Inflammatory macrophage treated with lipopolysaccharide for 4 hours (primary cell): ENCODE data around the gene FUT1.
"Not testable (repeated sequence)": the region's sequence is repeated elsewhere in the genome, so short reads cannot be mapped to it uniquely, and the experiment has no call there.

Experiments used
- DNase-seq: peaks from one replicate; pipeline ENCODE4 v3.0.0-alpha.2; 2020

Gene FUT1

DNA sequence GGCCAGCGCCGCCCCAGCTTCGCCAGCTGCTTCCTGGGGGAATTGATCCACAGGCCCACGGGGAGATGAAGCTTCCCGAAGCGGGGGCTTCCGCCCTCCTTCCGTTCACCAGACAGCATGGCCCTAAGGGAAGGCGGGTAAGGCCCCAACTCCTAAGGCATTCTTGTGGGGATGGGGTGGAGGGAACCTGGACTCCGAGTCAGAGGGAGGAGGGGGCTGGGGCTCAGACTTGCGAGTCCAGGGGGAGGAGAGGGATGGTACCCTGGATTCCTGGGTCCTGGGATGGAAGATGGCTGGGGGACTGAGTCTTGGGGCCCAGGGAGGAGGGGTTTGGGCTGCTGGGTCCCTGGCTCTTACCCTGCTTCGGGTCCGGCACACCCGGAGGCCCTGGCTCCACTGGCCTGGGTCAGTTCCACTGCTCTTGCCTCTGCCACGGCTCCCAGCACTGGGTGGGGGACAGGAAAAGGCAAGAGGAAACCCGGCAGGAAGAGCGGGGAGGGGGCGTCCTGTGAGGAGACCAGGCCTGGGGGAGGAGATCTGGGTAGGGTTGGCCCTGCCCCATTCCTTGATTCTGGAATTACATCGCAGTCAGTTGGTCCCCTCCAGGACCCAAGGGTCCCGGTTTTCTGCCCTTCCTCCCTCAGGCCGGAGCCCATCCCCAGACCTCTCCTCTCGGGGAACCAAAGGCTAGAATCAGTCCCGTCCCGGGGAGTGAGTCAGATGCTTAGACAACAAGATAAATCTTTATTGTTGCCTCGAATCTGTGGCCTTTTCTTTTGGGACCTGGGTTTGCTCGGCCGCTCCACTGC lies 12.1 kb downstream of the FUT1 start, which contains the start of gene RASIP1:
Gene RASIP1, minus strand, starts transcription at position 447 of the 809 bp plus-strand sequence. Its CDS starts 328 bp downstream, at position 119.
- DNase-seq, result no peak

DNA sequence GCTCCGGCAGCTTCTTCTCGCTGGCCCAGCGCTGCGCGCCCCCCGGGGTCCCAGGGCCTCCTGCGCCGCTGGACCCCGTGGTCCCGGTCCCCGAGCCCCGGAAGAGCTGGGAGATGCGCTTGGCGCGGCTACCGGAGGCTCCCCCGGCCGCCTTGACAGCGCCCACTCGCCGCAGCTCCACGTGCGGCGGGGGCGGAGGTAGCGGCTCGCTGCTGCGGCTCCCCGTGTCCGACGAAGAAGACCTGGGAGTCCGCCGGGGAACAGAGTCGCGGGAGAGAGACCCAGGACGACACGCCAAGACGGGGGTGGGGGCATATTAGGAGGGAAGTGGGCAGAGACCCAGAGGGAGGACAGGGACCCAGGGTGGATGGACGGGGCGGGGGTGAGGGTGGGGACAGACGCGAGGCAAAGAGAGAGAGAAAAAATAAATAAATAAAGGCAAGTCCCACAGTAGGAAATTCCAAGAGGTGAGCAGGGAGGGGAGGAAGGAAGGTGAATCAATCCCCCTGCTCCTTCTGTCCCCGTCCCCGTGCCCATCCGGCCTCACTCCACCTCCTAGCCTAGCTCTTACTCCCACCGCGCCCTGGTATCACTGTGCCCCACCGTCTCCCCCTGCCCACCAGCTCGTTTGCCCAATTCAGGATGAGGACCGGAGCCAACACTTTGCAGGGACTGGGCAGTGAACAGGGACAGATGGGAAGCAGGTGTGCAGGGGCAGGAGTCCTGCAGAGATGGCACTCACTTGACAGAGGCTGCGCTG lies 12.9 kb downstream of the FUT1 start:
- no peak for DNase-seq

DNA sequence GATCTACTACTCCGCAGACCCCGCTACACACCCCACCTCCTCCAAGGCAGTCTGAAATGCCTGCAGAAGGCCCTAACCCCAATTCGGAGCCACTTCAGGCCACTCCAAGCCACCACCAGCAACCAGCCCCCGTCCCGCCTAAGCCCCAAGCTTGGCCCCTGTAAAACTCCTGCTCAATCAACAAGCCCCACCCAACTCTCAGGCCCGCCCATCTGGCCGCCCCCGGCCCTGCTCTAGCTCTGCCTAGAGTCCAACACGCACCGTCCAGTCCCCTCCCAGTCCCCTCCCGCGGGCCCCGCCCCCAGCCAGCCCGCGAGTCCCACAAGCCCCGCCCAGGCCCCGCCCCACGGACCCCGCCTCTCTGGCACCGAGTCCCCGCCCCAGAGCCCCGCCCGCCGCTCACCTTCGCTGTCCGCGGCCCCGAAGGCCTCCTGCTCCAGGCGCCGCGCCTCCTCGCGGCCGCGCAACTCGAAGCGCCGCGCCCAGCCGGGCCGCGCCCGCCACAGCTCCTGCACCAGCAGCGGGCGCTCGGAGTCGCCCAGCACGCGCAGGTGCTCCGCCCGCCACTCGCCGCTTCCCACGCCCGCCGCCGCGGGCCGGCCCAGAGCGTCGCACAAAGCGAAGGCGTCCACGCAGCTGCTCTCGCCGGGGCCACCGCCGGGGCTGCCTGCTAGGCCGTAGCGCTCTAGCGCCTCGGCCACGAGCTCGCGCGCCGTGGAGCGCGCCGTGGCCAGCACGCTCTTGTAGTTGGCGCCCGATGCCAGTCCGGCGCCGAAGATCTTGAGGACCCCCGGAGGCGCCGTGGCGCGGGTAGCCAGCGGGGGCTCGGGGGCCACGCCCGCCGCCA lies 13.7 kb downstream of the FUT1 start:
- peak; percentile 82 for DNase-seq

DNA sequence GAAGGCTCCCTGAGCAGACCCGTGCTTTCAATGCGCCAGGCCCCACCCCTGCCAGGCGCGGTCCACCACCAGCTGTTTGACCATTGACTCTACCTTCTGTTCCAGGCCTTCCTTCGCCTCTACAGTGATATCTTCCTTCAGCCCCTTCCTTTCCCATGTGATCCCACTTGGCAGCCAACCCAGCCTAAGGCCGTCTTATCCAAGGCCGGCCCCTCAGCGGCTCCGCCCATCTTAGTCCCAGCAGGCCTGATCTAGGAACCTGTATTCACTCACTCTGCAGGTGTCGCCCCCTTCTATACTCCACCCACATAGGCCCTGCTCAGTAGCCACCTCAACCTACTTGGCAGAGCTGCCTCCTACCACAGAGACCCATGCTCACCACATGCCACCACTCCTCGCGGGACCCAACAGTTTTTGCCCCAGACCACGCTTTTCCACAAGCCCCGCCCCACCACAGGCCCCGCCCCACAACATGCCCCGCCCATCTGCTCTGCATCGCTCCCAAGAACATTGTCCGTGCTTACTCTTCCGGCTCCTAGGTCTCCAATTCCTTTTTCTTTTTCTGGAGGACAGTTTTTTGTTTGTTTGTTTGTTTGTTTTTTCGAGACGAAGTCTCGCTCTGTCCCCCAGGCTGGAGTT lies 15.0 kb downstream of the FUT1 start:
- DNase-seq, result no peak

DNA sequence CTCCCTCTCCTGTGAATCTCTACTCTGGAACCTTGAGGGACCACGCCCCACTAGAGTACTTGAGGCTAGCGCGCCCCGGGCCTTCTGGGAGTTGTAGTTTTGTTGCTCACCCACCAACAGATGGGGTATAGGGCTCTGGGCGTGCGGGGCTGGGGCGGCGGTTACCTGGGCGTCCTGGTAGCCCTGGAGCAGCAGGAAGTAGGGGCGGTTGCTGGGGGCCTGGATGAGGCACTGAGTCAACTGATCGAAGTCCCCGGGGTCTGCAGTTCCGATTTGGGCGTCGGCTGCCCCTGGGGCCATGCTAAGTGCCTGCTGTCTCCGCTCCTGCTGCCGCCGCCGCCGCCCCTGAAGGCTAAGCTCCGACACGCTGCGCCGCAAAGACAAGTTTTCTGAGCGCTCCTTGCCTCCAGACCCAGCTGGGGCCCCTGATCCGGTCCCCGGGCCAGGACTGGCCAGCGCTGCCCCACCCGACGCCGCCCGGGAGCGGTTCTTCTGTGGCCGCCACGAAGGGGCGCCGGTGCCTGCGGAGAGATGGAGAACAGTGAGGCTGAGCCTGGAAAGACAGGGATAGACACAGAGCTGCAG lies 17.3 kb downstream of the FUT1 start:
- DNase-seq, result no peak

DNA sequence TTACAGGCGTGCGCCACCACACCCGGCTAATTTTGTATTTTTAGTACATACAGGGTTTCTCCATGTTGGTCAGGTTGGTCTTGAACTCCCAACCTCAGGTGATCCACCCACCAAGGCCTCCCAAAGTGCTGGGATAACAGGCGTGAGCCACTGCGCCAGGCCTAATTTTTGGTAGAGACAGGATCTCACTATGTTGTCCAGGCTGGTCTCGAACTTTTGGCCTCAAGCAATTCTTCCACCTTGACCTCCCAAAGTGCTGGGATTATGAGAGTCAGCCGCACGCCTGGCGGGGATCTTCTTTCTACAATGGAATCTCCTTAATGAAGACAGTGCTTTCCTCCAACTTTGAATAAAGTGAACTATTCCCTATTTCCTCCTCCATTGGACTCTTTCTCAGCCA lies 17.8 kb downstream of the FUT1 start:
- no peak for DNase-seq

DNA sequence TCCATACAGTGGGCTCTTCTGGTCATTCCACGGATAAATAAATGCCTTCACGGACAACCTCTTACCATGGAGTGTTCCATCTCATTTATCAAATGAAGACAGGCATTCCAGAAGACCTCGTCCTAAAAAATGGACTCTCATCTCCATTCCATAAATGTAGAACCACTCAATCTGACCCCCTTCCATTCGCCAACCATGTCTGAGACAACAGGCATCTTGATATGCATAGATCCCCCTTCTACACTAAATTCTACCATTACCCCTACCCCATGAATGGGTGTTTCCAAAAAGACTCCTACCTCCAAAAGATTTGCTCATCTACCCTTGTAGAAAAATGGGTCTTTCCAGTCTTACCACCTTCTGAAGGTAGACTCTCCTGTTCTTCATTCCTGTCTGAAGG lies 21.0 kb downstream of the FUT1 start:
- no peak for DNase-seq

DNA sequence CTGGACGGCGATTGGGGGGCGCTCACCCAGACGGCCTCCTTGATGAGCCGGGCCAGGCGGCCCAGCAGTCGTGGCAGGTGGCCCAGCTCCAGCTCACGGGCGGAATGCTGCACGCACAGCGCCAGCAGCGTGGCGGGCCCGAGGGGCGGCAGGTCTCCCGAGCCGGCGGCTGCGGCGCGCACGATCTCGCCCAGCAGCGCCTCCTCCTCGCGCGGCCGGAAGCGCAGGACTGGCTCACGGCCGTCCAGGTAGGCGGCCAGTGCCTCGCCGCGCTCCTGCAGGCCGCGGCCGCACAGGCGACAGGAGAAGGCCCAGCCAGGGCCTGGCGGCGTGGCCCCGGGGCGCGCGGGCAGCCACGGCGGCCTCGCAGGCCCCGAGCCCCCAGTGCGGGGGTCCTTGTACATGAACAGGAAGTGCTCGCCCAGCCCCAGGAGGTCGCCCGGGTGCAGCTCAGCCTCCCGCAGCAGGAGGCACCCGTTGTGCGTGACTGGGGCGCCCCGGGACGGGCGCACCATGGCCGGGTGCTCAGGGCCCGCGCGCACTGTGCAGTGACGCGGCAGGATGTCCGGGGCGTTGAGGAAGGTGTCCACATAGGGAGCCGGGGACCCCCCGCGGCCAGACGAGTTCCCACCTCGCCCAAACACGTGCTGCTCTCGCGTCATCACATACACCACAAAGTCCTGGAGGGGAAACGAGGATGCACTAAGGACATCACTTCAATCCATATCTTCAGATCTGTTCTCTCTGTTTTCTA lies 23.4 kb downstream of the FUT1 start:
- DNase-seq, result no peak

DNA sequence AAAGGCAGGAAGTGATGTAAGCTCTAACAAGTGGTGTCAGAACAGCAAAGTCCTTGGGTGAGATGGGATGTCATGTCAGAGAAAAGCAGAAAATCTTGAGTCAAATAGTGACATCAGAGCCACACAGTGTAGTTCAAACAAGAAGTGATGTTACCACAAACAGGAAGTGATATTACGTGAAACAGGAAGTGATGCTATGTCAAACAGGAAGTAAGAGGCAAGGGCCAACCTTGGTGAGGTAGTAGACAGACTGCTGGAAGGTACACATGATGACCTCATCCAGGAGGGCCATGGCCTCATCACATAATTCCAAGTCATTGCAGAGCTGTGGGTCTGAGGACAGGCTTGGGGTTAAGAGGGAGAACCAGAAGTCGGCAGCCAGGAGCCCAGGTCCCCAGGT lies 25.9 kb downstream of the FUT1 start:
- DNase-seq, result peak; percentile 73

DNA sequence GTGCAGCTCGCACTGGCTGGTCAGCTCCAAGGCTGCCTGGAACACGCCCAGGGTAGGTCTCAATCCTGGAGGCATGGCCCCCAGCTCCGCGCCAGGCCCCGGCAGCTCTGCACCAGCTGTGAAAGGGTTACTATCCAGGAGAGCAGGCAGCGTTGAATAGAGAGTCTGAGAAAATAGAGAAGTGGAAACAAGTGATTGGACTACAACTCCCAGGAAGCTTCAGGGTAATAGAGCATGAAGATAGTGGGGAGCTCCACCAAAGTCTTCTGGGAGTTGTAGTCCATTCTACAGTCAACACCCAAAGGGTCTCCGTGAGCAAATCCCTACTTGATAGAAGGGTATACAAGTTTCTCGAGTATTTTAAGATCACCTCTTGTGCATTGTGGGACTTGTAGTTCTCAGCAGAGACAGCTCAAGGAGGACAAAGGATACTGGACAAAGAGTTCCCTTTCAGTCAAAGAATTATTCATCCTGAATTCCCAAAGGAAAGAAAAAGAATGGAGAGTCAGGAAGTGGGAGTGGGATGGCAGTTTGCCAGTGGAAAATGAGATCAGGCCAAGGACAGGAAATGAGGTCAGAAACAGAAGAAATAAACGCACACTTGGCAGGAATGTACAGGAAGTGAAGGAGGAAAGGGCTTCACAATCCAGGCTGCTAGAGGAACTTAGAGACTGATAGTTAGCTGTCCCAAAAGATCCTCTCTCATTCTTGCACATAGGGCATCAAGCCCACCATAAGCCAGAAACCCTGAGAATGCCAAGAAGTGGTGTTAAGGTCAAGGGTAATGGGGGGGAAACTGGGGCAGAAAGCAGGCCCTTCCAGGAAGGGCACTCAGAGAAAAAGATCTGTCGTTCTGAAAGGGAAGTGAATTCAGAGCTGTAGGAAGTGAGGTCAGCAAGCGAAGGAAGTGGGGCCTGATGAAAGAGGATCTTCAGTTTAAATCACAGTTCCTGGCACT lies 27.4 kb downstream of the FUT1 start:
- peak; percentile 68 for DNase-seq

DNA sequence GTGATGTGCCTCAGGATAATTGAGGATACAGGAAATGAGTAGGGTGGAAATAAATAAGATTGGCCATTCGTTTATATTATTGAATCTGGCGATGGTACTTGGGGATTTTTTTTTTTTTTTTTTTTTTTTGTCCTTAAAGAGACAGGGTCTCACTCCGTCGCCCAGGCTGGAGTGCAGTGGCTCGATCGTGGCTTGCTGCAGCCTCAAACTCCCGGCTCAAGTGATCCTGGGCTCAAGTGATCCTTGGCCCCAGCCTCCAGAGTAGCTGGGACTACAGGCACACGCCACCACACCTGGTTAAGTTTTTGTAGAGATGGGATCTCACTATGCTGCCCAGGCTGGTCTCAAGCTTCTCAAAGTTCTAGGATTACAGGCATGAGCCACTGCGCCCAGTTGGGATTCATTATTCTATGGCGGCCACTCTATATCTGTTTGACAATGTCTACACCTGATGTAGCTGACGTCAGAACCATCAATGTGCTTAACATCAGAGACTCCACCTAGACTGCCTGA lies 30.2 kb downstream of the FUT1 start:
- DNase-seq, result no peak

DNA sequence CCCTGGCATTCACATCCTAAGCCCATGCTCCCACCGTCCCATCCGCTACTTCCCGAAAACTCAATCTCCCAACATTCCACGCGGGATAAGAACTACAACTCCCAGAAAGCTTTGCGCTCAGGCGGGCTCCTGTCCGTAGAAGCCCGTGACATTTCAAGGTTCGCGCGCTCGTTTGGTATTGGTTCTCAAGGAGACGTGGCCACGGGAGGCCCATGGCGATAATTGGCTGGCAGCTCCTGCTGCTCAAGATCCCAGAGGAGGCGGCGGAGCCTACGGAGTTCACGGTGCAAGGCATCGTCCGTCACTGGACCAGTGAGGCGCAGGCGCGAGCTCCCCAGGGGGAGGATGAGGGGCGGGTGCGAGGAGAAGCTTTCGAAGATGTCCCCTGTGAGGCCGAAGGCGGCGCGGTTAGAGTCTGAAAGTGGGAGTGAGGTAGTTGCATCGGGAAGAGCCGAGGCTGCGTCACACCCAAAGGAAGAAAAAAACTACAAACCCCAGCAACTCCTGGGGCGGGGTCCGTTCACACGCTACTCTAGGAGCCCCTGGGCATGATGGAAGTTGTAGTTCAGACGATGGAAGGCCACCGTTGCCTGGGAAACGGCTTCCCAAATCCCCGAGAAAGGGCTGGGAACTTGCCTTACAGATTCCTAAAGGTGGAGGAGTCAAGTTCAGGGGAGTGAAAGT lies 31.7 kb downstream of the FUT1 start:
- DNase-seq, result peak; percentile 97

DNA sequence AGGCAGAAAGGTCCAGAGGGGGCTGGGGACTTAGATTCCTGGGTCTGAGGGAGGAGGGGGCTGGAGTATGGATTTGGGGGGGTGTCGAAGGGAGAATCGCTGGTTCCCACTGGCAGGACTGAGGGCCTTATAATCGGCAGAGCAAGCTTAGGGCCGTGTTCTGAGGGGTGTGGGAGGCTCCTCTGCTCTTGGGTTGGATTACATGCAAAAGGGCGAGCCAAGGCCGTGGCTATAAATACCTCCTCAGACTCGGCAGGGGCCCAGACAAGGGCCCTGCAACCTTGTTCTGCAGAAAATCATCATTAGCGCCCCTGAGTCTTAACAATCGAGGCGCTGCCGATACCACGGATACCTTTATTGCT lies 32.2 kb downstream of the FUT1 start:
- no peak for DNase-seq

DNA sequence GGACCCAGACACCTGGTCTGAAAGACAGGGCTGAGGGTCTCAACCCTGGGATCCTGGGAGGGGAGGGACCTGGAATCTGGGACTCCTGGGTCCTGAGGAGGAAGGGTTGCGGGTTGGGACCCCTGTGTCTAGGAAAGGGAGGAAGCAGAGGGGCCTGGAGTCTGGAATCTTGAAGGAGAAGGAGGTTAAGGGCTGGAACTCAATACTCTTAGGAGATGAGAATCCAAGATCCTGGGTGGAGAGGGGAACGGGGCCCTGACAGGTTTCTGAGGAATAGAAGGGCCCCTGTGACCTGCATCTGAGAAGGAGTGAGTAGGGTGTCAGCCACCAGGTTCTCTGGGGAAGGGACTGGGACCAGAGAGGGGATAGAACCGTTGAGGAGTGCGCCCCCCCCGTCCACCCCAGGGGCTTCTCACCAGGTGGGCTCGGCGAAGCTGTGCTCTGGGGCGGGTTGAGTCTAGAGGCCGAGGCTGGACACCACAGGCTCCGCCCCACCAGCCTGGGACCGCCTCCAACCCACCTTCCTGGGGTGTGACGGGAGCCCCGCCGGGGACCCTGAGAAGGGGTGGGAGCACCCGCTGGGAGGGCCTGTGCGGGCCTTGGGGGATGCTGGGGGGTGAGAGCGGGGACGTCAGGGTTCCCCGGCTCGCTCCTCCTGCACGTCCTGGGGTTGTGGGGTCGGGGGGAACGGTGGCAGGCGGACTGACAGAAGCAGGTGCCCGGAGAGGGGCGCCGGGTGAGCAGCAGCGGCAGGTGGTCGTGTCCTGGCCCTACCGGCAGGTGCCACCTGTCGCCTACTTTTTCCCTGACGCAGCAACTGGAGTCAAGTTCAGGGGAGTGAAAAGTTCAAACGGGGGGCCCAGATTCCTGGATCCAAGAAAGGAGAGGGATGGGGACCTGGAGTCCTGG lies 32.9 kb downstream of the FUT1 start, which contains the start of gene MAMSTR:
Gene MAMSTR, minus strand, starts transcription at position 463 of the 909 bp plus-strand sequence. CDS start 694 bp downstream, outside the sequence.
- no peak for DNase-seq

DNA sequence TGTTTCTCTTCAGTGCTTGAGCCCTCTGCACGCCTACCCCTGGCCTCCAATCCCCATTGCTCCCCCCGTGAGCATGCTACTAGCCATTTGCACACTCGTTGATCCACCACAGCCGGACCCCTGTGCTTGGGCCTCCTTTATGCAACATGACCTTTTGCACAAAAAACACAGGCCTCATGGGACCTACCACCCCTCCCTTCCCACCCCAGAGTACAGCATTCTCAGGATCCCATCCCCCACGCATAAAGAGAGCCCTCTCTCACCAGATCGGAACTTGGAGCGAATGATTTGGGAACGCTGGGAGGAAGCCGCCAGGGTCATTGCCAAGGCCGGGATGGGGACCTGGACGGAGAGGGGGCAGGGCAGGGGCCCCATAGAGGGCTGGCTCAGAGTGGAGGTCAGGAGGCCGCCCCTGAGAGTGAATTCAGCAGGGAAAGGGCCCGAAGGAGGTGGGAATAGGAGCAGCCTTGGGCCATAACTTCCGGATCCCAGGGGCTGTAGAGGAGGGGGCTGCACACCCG lies 33.7 kb downstream of the FUT1 start:
- no peak for DNase-seq

DNA sequence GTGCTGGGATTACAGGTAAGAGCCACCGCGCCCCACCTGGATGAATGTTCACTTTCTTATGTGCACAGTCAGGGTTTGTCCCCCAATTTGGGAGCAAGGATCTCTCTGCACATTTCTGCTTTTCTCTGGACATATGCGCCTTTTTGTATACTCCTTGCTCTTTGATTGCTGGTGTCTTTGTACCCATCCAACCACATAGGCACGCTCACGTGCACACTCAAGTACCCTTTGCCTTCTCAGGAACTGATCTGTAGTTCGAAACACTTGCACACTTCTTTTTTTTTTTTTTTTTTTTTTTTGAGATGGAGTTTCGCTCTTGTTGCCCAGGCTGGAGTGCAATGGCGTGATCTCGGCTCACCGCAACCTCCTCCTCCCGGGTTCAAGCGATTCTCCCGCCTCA lies 34.3 kb downstream of the FUT1 start:
- not testable (repeated sequence) for DNase-seq

DNA sequence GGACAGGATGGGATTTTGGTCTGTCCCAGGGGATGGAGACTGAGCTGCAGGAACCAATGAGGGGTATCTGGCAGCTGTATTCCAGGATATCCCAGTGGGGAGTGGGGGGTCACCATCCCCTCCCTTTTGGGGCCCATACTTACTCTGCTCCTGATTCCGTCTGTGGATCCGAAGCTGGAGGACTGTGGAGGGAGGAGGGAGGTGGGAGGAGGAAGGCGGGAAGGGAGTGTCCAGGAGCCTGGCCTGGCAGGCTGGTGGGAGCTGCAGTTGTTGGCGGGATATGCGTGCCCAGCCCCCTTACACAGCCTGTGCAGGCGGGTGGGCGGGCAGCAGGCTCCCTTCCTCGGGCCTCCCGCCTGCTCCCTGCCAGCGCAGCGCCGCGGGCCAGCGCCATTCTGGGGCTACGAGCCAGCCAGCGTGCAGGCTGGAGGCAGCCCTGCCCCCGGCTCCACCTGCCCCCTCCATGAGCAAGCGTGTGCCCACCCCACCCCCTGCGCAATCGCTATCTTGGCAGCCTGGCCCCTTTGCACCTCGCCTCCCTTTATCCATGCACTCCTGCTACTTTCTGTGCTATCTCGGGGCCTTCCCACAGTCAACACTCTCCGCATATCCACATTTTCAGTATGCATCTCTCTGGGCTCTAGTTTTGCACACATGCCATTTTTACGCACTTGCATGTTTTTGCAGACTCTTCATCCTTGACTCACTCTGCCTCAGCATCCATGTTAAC lies 35.7 kb downstream of the FUT1 start:
- DNase-seq, result no peak
